GM23338 (cell line): ENCODE data around the gene CELA2A. TPM values are rescaled to one million over a fixed set of nuclear protein-coding genes. Genes with fewer than 3 reads are reported as not detected.

ENCODE experiments used
- ATAC-seq: fragments of 200-7000 bp; cut with Tn5 transposase; 3 replicates; pipeline ENCODE4 v1.9.1; 2020
- DNase-seq: peaks from one replicate; pipeline ENCODE4 v3.0.0-alpha.2; 2015; ENCODE audit warnings: low spot score
- H2AFZ ChIP-seq: fragments of 200-600 bp; sonication (generic); 2 replicates; pipeline ENCODE4 v1.8.0; 2016; ENCODE audit warnings: antibody characterized with exemption, mild to moderate bottlenecking, moderate library complexity
- H3F3A ChIP-seq: fragments of 200-600 bp; sonication (generic); replicated peaks from 2 replicates; pipeline ENCODE4 v1.8.0; 2017; ENCODE audit warnings: antibody characterized with exemption, mixed run types, low read depth
- H3K27ac ChIP-seq: fragments of 200-600 bp; sonication (generic); 2 replicates; pipeline ENCODE4 v1.6.1; 2016; ENCODE audit warnings: low read depth
- H3K27me3 ChIP-seq: fragments of 200-600 bp; sonication (generic); 2 replicates; pipeline ENCODE4 v1.8.0; 2016; ENCODE audit warnings: mild to moderate bottlenecking, mixed run types, moderate library complexity; ENCODE audit not compliant: insufficient read depth
- H3K36me3 ChIP-seq: fragments of 200-600 bp; sonication (generic); 2 replicates; pipeline ENCODE4 v1.8.0; 2016; ENCODE audit warnings: mild to moderate bottlenecking; ENCODE audit not compliant: insufficient read depth
- H3K4me1 ChIP-seq: fragments of 200-600 bp; sonication (generic); 2 replicates; pipeline ENCODE4 v1.8.0; 2016; ENCODE audit warnings: mild to moderate bottlenecking, moderate library complexity; ENCODE audit not compliant: insufficient read depth
- H3K4me2 ChIP-seq: fragments of 200-600 bp; sonication (generic); 2 replicates; pipeline ENCODE4 v1.7.1; 2017; ENCODE audit warnings: mixed run types
- H3K4me3 ChIP-seq: fragments of 200-600 bp; sonication (generic); 2 replicates; pipeline ENCODE4 v1.6.1; 2016; ENCODE audit warnings: mixed run types
- H3K79me2 ChIP-seq: fragments of 200-600 bp; sonication (generic); replicated peaks from 2 replicates; pipeline ENCODE4 v1.8.0; 2017; ENCODE audit warnings: mild to moderate bottlenecking; ENCODE audit not compliant: insufficient read depth
- H3K9me2 ChIP-seq: fragments of 200-600 bp; sonication (generic); 2 replicates; pipeline ENCODE4 v1.8.0; 2017; ENCODE audit not compliant: insufficient read depth
- H4K20me1 ChIP-seq: fragments of 200-600 bp; sonication (generic); replicated peaks from 2 replicates; pipeline ENCODE4 v1.8.0; 2017; ENCODE audit warnings: mild to moderate bottlenecking; ENCODE audit not compliant: insufficient read depth
- H3K27ac Mint-ChIP-seq: 2 replicates; pipeline ENCODE4 v1.8.0; 2020; ENCODE audit warnings: inconsistent platforms, mild to moderate bottlenecking, moderate library complexity, mixed read lengths
- H3K27me3 Mint-ChIP-seq: 3 replicates; pipeline ENCODE4 v1.8.0; 2022; ENCODE audit warnings: low read depth, mild to moderate bottlenecking, moderate library complexity, mixed read lengths, inconsistent platforms; ENCODE audit not compliant: insufficient read depth, poor library complexity
- H3K36me3 Mint-ChIP-seq: 3 replicates; pipeline ENCODE4 v1.8.0; 2021; ENCODE audit warnings: low read depth, mild to moderate bottlenecking, inconsistent platforms, moderate library complexity, mixed read lengths
- H3K4me1 Mint-ChIP-seq: 3 replicates; pipeline ENCODE4 v1.8.0; 2020; ENCODE audit warnings: mild to moderate bottlenecking, inconsistent platforms, mixed read lengths
- H3K4me3 Mint-ChIP-seq: 3 replicates; pipeline ENCODE4 v1.8.0; 2021; ENCODE audit warnings: moderate library complexity, mild to moderate bottlenecking, inconsistent platforms, mixed read lengths
- H3K9me3 Mint-ChIP-seq: 3 replicates; pipeline ENCODE4 v1.8.0; 2020; ENCODE audit warnings: moderate library complexity, mild to moderate bottlenecking, inconsistent platforms, mixed read lengths
- CREB1 ChIP-seq: fragments of 250-450 bp; sonication (Bioruptor Pico); IDR thresholded peaks from 2 replicates; pipeline ENCODE4 v1.5.0; 2020; ENCODE audit warnings: low read depth, mild to moderate bottlenecking, moderate library complexity
- CTCF ChIP-seq, 2 experiments: fragments of 200-600 bp in 1 of 2; sonication (generic) in 1 of 2; conservative IDR thresholded peaks; 2 replicates each; pipeline versions ENCODE4 v1.5.1 to v1.6.1; 2016 to 2017; ENCODE audit warnings: antibody characterized with exemption in 2 of 2, low read depth in 2 of 2, mild to moderate bottlenecking in 2 of 2, moderate library complexity in 1 of 2
- EZH2 ChIP-seq: fragments of 200-600 bp; sonication (generic); IDR thresholded peaks from one replicate; pipeline ENCODE4 v1.8.0; 2017; ENCODE audit warnings: antibody characterized with exemption, mild to moderate bottlenecking, low read depth; ENCODE audit not compliant: unreplicated experiment
- EZH2phosphoT487 ChIP-seq: fragments of 200-600 bp; sonication (generic); IDR thresholded peaks from one replicate; pipeline ENCODE4 v1.8.1; 2018; ENCODE audit warnings: antibody characterized with exemption; ENCODE audit not compliant: unreplicated experiment
- JUNB ChIP-seq: IDR thresholded peaks from one replicate; pipeline ENCODE4 v1.6.1; 2016; ENCODE audit warnings: antibody characterized with exemption; ENCODE audit not compliant: unreplicated experiment
- REST ChIP-seq: IDR thresholded peaks from one replicate; pipeline ENCODE4 v1.6.1; 2018; ENCODE audit warnings: antibody characterized with exemption; ENCODE audit not compliant: unreplicated experiment
- ZNF331 ChIP-seq: fragments of 250-450 bp; sonication (Bioruptor Pico); IDR thresholded peaks from 2 replicates; pipeline ENCODE4 v1.5.0; 2020; ENCODE audit warnings: low read depth, mild to moderate bottlenecking, moderate library complexity
- polyA plus RNA-seq: library from polyadenylated mRNA; unstranded; fragments of >200 nt; fragmentation: Nextera tagmentation; extraction: Ambion mirVana; gene quantifications from 2 replicates; pipeline ENCODE4 v1.2.1, GENCODE V29; 2016
- total RNA-seq: library from RNA; depleted of rRNA; stranded (reverse); fragments of >200 nt; shearing (Covaris generic); gene quantifications from 2 replicates; pipeline ENCODE4 v1.2.3, GENCODE V29; 2014

Gene CELA2A
- total and polyA plus RNA-seq, 2 experiments from 2014 or later, result not detected

GRCh38 chr1:15441247-15441646 is 15.3 kb upstream of the CELA2A start (continued):
- TF ChIP-seq CREB1 (no peak), CTCF (conservative IDR thresholded peaks at IDR 0.05; ENCODE audit: low read depth in 2 of 2) (no peak), EZH2phosphoT487 (no peak), JUNB (no peak), EZH2 (no peak), REST (no peak), ZNF331 (CRISPR knock-in tag) (no peak)

- Histone ChIP-seq H3K4me3 (no peak overlapping the region), H3K27me3 (no peaks in the 10 kb centered on the region), H3F3A (no peaks in the 10 kb centered on the region), H4K20me1 (no peaks in the 10 kb centered on the region), H3K36me3 (no peaks in the 10 kb centered on the region), H3K4me2 (no peak overlapping the region), H3K9me2 (no peaks in the 10 kb centered on the region), H3K79me2 (no peaks in the 10 kb centered on the region), H3K27ac (no peak overlapping the region), H3K4me1 (no peaks in the 10 kb centered on the region), H2AFZ (no peak overlapping the region)
- TF ChIP-seq JUNB, result no peak
- no peak for TF ChIP-seq CREB1
- no peak for TF ChIP-seq CTCF (conservative IDR thresholded peaks at IDR 0.05; ENCODE audit: low read depth in 2 of 2)
- TF ChIP-seq EZH2, result no peak
- no peak for TF ChIP-seq EZH2phosphoT487
- H3K9me3 Mint-ChIP-seq, result no peaks in the 10 kb centered on the region
- no peaks in the 10 kb centered on the region; the same call in 2 of the 3 replicates for H3K36me3 Mint-ChIP-seq
- H3K4me3 Mint-ChIP-seq, result no peak overlapping the region
- DNase-seq (no peak), ATAC-seq (no peak)
- H3K4me1 Mint-ChIP-seq, result no peaks in the 10 kb centered on the region
- no peak overlapping the region for H3K27ac Mint-ChIP-seq
- H3K27me3 Mint-ChIP-seq, result peaks cover 9% of the 10 kb centered on the region
Observed at GRCh38 chr1:15442119-15442518, 14.4 kb upstream of the CELA2A start.
